ENCODE results near the gene MRPS34. TPM values are rescaled to one million over a fixed set of nuclear protein-coding genes. Genes with fewer than 3 reads are reported as not detected.

Gene MRPS34
- total RNA-seq, 4 donors from 2014 or later = 65.4 to 120 (median 90.0) TPM

DNA sequence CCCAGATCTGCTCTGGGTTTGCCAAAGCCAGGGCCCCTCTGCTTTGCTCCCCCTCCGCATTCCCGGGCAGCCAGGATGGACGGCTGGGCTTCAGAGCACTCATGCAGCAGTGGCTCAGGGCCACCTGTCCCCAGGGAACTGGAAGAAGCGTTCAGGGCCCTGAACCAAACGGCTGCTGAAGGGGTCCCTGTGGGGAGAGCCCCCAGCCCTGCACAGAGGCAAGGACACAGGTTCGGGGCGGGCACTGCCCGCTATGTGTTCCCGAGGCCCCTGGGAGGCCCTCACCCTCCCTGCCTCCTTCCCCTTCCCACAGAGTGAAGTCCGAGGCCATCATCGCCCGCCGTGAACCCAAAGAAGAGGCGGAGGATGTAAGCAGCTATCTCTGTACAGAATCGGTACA, 12.0 kb downstream of the MRPS34 start:
- Histone ChIP-seq H3K27ac (no peak overlapping the region), H3K36me3 (peaks cover 0 to 65% of the 10 kb centered on the region in 2 donors), H3K9me3 (no peaks in the 10 kb centered on the region), H3K27me3 (no peaks in the 10 kb centered on the region), H3K4me1 (no peaks in the 10 kb centered on the region), H3K4me3 (no peak overlapping the region)
- ATAC-seq (no peak), DNase-seq (no peak)
- TF ChIP-seq, protein P1, sequence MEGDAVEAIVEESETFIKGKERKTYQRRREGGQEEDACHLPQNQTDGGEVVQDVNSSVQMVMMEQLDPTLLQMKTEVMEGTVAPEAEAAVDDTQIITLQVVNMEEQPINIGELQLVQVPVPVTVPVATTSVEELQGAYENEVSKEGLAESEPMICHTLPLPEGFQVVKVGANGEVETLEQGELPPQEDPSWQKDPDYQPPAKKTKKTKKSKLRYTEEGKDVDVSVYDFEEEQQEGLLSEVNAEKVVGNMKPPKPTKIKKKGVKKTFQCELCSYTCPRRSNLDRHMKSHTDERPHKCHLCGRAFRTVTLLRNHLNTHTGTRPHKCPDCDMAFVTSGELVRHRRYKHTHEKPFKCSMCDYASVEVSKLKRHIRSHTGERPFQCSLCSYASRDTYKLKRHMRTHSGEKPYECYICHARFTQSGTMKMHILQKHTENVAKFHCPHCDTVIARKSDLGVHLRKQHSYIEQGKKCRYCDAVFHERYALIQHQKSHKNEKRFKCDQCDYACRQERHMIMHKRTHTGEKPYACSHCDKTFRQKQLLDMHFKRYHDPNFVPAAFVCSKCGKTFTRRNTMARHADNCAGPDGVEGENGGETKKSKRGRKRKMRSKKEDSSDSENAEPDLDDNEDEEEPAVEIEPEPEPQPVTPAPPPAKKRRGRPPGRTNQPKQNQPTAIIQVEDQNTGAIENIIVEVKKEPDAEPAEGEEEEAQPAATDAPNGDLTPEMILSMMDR (IDR thresholded peaks at IDR 0.05 in 4 of 5, conservative IDR thresholded peaks at IDR 0.05 in 1 of 5) = no peak
- TF ChIP-seq POLR2A (IDR thresholded peaks at IDR 0.05) = no peak
- intact Hi-C loops (cut with DNase I; ENCODE audit: low total_unique reads) (loop anchor here (5.0 kb wide), 1 partner anchor 334 kb away; no protein-coding TSS in a partner anchor), in situ Hi-C loops (cut with MboI; ENCODE audit: low sequenced_read_pairs in 4 of 4) (no loop called here)

DNA sequence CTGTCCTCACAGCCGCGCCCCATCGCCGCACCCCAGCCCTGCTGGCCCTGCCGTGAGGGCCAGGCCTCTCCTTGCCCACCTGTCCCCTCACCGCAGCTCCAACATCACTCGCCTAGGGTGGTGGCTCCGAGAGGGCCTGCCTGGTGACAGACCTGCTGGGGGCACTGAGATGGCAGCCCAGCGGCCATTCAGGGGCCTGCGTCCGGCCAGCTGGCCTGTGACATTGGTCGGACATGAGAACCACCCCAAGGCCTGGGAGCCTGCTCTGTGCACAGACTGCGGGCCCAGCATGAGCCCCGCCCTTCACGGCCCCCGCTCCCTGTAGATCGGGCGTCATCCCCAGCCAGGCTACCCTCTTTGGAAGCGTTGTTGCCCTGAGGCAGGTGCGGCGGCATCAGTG, 13.4 kb downstream of the MRPS34 start:
- DNase-seq (no peak), ATAC-seq (no peak)
- Histone ChIP-seq H3K27ac (no peak overlapping the region), H3K4me3 (no peak overlapping the region), H3K27me3 (no peaks in the 10 kb centered on the region), H3K4me1 (no peaks in the 10 kb centered on the region), H3K36me3 (peaks cover 0 to 58% of the 10 kb centered on the region in 2 donors), H3K9me3 (no peaks in the 10 kb centered on the region)
- intact Hi-C loops (cut with DNase I; ENCODE audit: low total_unique reads) (no loop called here), in situ Hi-C loops (cut with MboI; ENCODE audit: low sequenced_read_pairs in 4 of 4) (no loop called here)
- TF ChIP-seq, protein P1 (IDR thresholded peaks at IDR 0.05 in 4 of 5, conservative IDR thresholded peaks at IDR 0.05 in 1 of 5) = no peak
- no peak for TF ChIP-seq POLR2A (IDR thresholded peaks at IDR 0.05)

DNA sequence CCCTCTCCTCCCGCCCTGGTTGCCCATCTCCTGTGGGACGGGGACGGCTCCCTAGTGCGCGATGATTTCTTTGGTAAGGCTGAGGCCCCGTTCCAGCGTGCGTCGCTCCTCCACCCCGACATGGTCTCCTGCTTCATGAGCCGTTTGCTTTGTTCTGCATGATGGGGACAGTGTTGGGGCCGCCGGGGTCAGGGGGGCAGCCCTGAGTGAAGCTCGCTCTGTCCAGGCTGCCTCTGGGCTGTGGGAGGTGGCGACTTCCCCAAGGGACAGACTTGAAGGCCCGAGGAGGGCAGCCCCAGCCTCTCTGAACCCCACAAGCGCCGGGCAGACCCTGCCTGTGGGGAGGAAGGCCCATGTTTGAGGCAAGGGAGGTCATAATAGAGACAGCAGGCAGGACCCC, 14.0 kb downstream of the MRPS34 start:
- Histone ChIP-seq H3K27me3 (no peaks in the 10 kb centered on the region), H3K27ac (no peak overlapping the region), H3K36me3 (peaks cover 0 to 60% of the 10 kb centered on the region in 2 donors), H3K4me1 (no peaks in the 10 kb centered on the region), H3K4me3 (no peak overlapping the region), H3K9me3 (no peaks in the 10 kb centered on the region)
- intact Hi-C loops (cut with DNase I; ENCODE audit: low total_unique reads) = no loop called here
- TF ChIP-seq POLR2A (IDR thresholded peaks at IDR 0.05) = no peak
- TF ChIP-seq, protein P1 (IDR thresholded peaks at IDR 0.05 in 4 of 5, conservative IDR thresholded peaks at IDR 0.05 in 1 of 5) = no peak
- ATAC-seq = no peak
- in situ Hi-C loops (cut with MboI; ENCODE audit: low sequenced_read_pairs in 4 of 4) = no loop called here
- no peak for DNase-seq

GRCh38 chr16:1757714-1758461, 15.0 kb downstream of the MRPS34 start:
- TF ChIP-seq, protein P1 (IDR thresholded peaks at IDR 0.05 in 4 of 5, conservative IDR thresholded peaks at IDR 0.05 in 1 of 5) = no peak
- TF ChIP-seq POLR2A (IDR thresholded peaks at IDR 0.05) = no peak
- Histone ChIP-seq H3K9me3 (no peaks in the 10 kb centered on the region), H3K27ac (no peak overlapping the region), H3K27me3 (no peaks in the 10 kb centered on the region), H3K4me3 (no peak overlapping the region), H3K36me3 (peaks cover 0 to 58% of the 10 kb centered on the region in 2 donors), H3K4me1 (no peaks in the 10 kb centered on the region)
- intact Hi-C loops (cut with DNase I; ENCODE audit: low total_unique reads) (no loop called here), in situ Hi-C loops (cut with MboI; ENCODE audit: low sequenced_read_pairs in 4 of 4) (no loop called here)
- no peak for ATAC-seq
- no peak for DNase-seq

Data from gastrocnemius medialis (tissue), 4 donors.